Bronchial epithelial cell (primary cell): Measurements from ENCODE around the gene SSTR5. TPM values are rescaled to one million over a fixed set of nuclear protein-coding genes. Genes with fewer than 3 reads are reported as not detected.

Experiments used
- DNase-seq: peaks from one replicate; pipeline ENCODE4 v3.0.0-alpha.2; 2010; ENCODE audit warnings: low read depth
- FAIRE-seq: peaks from 2 replicates; lab custom pipeline; 2011; peaks lifted over from hg19 to GRCh38; lab: Jason Lieb, UNC
- H3K27me3 ChIP-seq: 2 replicates; pipeline ENCODE4 v1.5.1; 2011; ENCODE audit warnings: low read length; ENCODE audit not compliant: control insufficient read depth, insufficient read depth
- H3K36me3 ChIP-seq: 2 replicates; pipeline ENCODE4 v1.5.1; 2011; ENCODE audit warnings: low read length; ENCODE audit not compliant: control insufficient read depth, insufficient read depth
- H3K4me3 ChIP-seq: 2 replicates; pipeline ENCODE4 v1.5.1; 2011; ENCODE audit warnings: mild to moderate bottlenecking, low read depth, low read length, control low read depth
- total RNA-seq: library from RNA; depleted of rRNA; stranded (reverse); fragments of >200 nt; gene quantifications from 2 replicates; pipeline ENCODE4 v1.2.1, GENCODE V29; 2014
- TF ChIP-seq, protein P1 (sequence below): IDR thresholded peaks from 2 replicates; pipeline ENCODE4 v1.5.1; 2011; ENCODE audit warnings: mild to moderate bottlenecking, moderate library complexity, low read length, control low read depth, inconsistent platforms; ENCODE audit not compliant: insufficient read depth, severe bottlenecking

The SSTR5 gene
- total RNA-seq, 1 donor from 2014 or later = not detected

DNA sequence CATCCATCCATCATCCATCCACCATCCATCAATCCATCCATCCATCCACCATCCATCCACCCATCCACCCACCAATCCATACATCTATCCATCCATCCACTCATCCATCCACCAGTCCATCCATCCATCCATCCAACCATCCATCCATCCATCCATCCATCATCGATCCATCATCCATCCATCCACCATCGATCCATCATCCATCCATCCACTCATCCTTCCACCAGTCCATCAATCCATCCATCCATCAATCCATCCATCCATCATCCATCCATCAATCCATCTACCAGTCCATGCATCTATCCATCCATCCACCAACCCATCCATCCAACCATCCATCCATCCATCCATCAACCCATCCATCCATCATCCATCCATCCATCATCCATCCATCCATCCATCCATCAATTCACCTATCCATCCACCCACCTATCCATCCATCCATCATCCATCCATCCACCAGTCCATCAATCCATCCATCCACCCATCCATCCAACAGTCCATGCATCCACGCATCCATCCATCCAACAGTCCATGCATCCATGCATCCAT lies 39.3 kb upstream of the SSTR5 start:
- no peak overlapping the region for H3K4me3 ChIP-seq
- DNase-seq (no peak), FAIRE-seq (peak; percentile 94)
- H3K27me3 ChIP-seq = no peaks in the 10 kb centered on the region
- TF ChIP-seq, protein P1, sequence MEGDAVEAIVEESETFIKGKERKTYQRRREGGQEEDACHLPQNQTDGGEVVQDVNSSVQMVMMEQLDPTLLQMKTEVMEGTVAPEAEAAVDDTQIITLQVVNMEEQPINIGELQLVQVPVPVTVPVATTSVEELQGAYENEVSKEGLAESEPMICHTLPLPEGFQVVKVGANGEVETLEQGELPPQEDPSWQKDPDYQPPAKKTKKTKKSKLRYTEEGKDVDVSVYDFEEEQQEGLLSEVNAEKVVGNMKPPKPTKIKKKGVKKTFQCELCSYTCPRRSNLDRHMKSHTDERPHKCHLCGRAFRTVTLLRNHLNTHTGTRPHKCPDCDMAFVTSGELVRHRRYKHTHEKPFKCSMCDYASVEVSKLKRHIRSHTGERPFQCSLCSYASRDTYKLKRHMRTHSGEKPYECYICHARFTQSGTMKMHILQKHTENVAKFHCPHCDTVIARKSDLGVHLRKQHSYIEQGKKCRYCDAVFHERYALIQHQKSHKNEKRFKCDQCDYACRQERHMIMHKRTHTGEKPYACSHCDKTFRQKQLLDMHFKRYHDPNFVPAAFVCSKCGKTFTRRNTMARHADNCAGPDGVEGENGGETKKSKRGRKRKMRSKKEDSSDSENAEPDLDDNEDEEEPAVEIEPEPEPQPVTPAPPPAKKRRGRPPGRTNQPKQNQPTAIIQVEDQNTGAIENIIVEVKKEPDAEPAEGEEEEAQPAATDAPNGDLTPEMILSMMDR = no peak
- H3K36me3 ChIP-seq = no peaks in the 10 kb centered on the region

DNA sequence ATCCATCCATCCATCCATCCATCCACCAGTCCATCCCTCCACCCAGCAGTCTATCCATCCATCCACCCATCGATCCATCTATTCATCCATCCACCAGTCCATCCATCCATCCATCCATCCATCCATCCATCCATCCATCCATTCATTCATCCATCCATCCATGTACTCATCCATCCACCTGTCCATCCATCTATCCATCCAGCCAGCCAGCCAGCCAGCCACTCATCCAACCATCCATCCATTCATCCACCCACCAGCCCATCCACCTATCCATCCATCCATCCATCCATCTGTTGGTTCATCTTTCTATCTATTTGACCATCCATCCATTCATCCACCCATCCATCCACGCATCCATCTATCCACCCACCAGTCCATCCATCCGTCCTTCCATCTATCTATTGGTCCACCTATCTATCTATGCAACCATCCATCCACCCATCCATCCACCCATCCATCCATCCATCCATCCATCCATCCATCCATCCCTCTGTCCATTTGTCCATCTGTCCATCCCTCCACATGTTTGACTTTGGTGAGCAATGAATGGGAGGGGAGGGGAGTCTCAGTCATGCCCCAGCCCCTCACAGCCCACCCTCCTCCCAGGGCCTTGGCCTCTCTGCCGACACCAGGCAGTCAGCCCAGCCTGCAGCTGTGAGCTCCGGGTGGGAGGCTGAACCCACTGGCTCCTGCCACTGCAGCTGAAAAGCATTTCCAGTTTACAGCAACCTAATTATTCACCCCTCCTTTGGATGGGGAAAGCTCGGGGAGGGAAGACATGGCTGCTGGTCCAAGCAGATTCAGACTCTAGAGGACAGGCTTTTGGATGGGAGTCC lies 38.1 kb upstream of the SSTR5 start:
- FAIRE-seq = no peak
- Histone ChIP-seq H3K4me3 (no peak overlapping the region), H3K27me3 (no peaks in the 10 kb centered on the region), H3K36me3 (no peaks in the 10 kb centered on the region)
- TF ChIP-seq, protein P1 = no peak
- DNase-seq = no peak

DNA sequence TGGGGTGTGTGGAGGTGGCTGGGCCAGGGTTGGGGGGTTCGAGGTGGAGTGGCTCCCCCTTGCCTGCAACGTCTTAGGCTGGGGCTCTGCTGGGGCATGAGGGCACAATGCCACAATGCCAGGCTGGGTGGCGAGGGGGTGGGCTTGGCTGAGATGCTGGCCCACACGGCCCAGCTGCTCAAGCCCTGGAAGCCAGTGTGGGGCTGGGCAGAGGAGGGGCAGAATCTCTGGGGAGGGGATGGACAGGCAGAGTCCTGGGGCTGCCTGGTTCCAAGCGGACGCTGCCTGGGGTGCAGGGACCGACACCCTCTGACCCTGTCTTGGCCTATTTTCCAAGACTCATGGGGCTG lies 37.5 kb upstream of the SSTR5 start:
- FAIRE-seq = no peak
- no peak for DNase-seq
- TF ChIP-seq, protein P1 = no peak
- Histone ChIP-seq H3K27me3 (no peaks in the 10 kb centered on the region), H3K4me3 (no peak overlapping the region), H3K36me3 (no peaks in the 10 kb centered on the region)

DNA sequence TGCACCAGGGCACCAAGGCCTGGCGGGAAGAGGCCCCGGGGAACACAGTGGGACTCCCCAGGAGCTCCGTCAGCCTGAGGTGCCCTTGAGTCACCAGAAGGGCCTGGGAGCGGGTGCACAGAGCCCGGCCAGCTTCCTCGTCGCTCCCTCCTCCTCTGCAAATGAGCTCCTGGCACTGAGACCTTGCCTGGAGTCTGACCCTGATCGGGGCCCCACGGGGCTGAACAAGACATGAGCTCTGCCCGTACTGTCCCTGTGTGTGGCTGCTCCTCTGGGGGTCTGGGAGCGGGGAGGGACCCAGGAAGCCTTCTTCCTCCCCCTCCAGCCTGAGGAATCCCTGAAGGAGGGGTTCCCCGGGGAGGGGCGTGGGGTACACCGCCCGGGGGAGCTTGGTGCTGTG lies 36.4 kb upstream of the SSTR5 start:
- FAIRE-seq (no peak), DNase-seq (peak; percentile 2)
- no peaks in the 10 kb centered on the region for H3K27me3 ChIP-seq
- H3K4me3 ChIP-seq = no peak overlapping the region
- TF ChIP-seq, protein P1 = no peak
- no peaks in the 10 kb centered on the region for H3K36me3 ChIP-seq

DNA sequence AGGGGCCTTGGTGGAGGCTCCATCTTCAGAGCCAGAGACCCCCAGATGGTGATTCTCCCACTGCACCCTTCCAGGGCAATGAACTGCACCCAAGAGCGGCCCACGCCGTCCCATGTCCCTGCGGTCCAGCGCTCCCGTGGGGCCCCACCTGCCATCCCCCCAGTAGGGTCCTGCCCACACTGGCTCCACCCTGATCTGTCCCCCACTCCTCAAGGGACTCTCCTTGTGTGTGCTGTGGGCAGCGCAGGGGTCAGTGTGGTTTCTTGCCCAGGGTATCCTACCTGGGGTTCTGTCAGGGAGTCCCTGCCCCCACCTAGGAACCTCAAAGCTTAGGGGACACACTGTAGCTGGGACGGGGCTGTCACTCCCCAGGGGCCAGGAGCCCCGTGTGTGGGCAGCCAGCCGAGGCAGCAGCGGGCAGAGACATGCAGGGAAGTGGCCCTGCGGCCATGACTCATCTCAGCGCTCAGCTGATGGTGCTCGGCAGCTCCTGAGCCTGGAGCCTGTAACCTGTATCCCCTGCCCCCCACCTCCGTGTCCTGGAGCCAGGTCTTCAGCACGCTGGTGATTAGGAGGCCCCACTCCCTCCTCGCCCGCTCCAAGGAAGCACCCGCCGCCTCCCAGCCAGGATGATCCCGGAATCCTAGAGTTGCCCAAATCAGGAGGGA lies 35.7 kb upstream of the SSTR5 start:
- DNase-seq (peak; percentile 55), FAIRE-seq (no peak)
- no peak overlapping the region for H3K4me3 ChIP-seq
- H3K27me3 ChIP-seq = no peaks in the 10 kb centered on the region
- H3K36me3 ChIP-seq = no peaks in the 10 kb centered on the region
- TF ChIP-seq, protein P1 = no peak
